Liver (tissue), 3 donors: ENCODE measurements around the gene IFT81.

Experiments
- CTCF ChIP-seq: fragments of 150-350 bp; IDR thresholded peaks from 2 replicates; pipeline ENCODE4 v1.5.1; 2017; ENCODE audit warnings: improper control_type of control experiment, low read depth, low read length; ENCODE audit not compliant: missing input control
- JUND ChIP-seq, 2 donors: IDR thresholded peaks; 2 replicates each; pipeline ENCODE4 v1.6.1; 2016; ENCODE audit warnings: antibody characterized with exemption in 2 of 2
- RAD21 ChIP-seq, 2 donors: IDR thresholded peaks; 2 replicates each; pipeline ENCODE4 v1.6.1; 2016; ENCODE audit warnings: antibody characterized with exemption in 2 of 2, mild to moderate bottlenecking in 2 of 2
- REST ChIP-seq: IDR thresholded peaks from 2 replicates; pipeline ENCODE4 v1.6.1; 2016; ENCODE audit warnings: antibody characterized with exemption, mild to moderate bottlenecking
- TAF1 ChIP-seq: conservative IDR thresholded peaks from 2 replicates; pipeline ENCODE4 v1.6.1; 2016; ENCODE audit warnings: antibody characterized with exemption, mild to moderate bottlenecking
- YY1 ChIP-seq: IDR thresholded peaks from 2 replicates; pipeline ENCODE4 v1.6.1; 2016; ENCODE audit warnings: antibody characterized with exemption, mild to moderate bottlenecking
- ZBTB33 ChIP-seq: IDR thresholded peaks from 2 replicates; pipeline ENCODE4 v1.6.1; 2016; ENCODE audit warnings: antibody characterized with exemption
- donor health status: healthy.
- donor health status: healthy.

GRCh38 chr12:110198386-110198785 lies 74.2 kb downstream of the IFT81 start:
- TF ChIP-seq CTCF = no peak
- no peak for TF ChIP-seq YY1
- TF ChIP-seq JUND (IDR thresholded peaks at IDR 0.05) = no peak
- no peak for TF ChIP-seq REST
- no peak for TF ChIP-seq RAD21 (IDR thresholded peaks at IDR 0.05)
- no peak for TF ChIP-seq ZBTB33
- no peak for TF ChIP-seq TAF1
